Pancreas (tissue), 10 donors: ENCODE results near the gene RAP1GAP2. TPM values are rescaled to one million over a fixed set of nuclear protein-coding genes. Genes with fewer than 3 reads are reported as not detected.

ENCODE experiments used
- ATAC-seq, 4 donors: fragments of 200-7000 bp; cut with Tn5 transposase; one replicate each; pipeline versions ENCODE4 v1.8.0 to v1.9.1; 2020; ENCODE audit warnings: mild to moderate bottlenecking in 4 of 4, moderate library complexity in 4 of 4
- DNase-seq, 6 donors: peaks; one replicate each; pipeline ENCODE4 v3.0.0-alpha.2; 2020
- FAIRE-seq: peaks from 2 replicates; lab custom pipeline; 2012; peaks lifted over from hg19 to GRCh38; lab: Jason Lieb, UNC
- H3K27ac ChIP-seq, 4 donors: fragments of 200-600 bp; sonication (generic); 1 replicate in 3 of 4; 2 replicates in 1 of 4; pipeline versions ENCODE4 v1.5.0 to v1.8.0; 2020
- H3K27me3 ChIP-seq, 4 donors: fragments of 200-600 bp; one replicate each; pipeline ENCODE4 v1.8.0; 2021
- H3K36me3 ChIP-seq, 3 donors: fragments of 200-600 bp; sonication (generic) in 1 of 3; one replicate each; pipeline versions ENCODE4 v1.5.0 to v1.8.0; 2020 to 2021
- H3K4me1 ChIP-seq, 3 donors: fragments of 200-600 bp; one replicate each; pipeline ENCODE4 v1.8.0; 2021
- H3K4me3 ChIP-seq, 4 donors: fragments of 200-600 bp; sonication (generic) in 2 of 4; one replicate each; pipeline versions ENCODE4 v1.5.0 to v1.8.0; 2020 to 2021
- H3K9me3 ChIP-seq, 4 donors: fragments of 200-600 bp; one replicate each; pipeline ENCODE4 v1.8.0; 2021
- CTCF ChIP-seq, 4 donors: fragments of 200-600 bp; sonication (generic) in 3 of 4; IDR thresholded peaks; one replicate each; pipeline versions ENCODE4 v1.5.0 to v1.8.0; 2021; ENCODE audit warnings: antibody characterized with exemption in 4 of 4
- WGBS, 2 donors: extraction: QIAGEN DNeasy Blood & Tissue Kit; methylation state at CpG; one replicate each; pipeline ENCODE4 v1.1.7; 2013; 5-methylcytosine and 5-hydroxymethylcytosine counted together
- intact Hi-C, 3 donors: fragments of 100-400 bp; cut with DNase I; formaldehyde crosslinking; loops; one replicate each; pipeline versions ENCODE4 v1.11.1 to v1.14.2; 2022
- polyA plus RNA-seq, 2 donors: library from polyadenylated mRNA; stranded (reverse); fragments of 200-250 nt; gene quantifications; one replicate each; pipeline ENCODE4 v1.2.3, GENCODE V29; 2013
- total RNA-seq, 6 donors: library from RNA; stranded (reverse); fragmentation: NEBNext Ultra II Directional in 4 of 6; extraction: Animal tissue kit (Norgen Biotek cat#: 25700) in 4 of 6; gene quantifications; one replicate each; pipeline versions ENCODE4 v1.2.1 to v1.2.4, GENCODE V29; 2021 to 2023
- donor health status: healthy with polysubstance abuse.
- donor health status: DM: no; HTN: no; CAD: no; lungs with moderate emphysema.
- donor health status: DM: no; HTN: no; CAD: no.
- donor health status: control.
- donor health status: control.
- donor health status: Bipolar disorder and iron deficiency.
- donor health status: DM: yes; HTN: yes; CAD: no.
- donor health status: DM: no; HTN: no; CAD: no.
- donor health status: DM: no; HTN: no; CAD: no.
- donor health status: DM: yes; HTN: yes; CAD: no.

RAP1GAP2 gene
- total and polyA plus RNA-seq, 8 donors, result 29.7 to 51.2 (median 43.0) TPM

DNA sequence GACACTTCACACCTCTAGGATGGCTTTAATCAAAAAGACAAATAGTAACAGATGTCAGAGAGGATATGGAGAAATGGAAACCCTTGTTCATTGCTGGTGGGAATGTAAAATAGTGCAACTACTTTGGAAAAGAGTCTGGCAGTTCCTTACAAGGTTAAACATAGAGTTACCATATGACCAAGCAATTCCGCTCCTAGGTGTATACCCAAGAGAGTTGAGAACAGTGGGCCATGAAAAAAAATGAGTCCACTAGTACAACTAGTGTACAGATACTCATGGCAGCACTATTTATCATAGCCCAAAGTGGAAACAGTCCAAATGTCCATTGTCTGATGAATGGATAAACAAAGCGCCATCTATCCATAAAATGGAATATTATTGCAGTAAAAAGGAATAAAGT, 228.1 kb downstream of the RAP1GAP2 start:
- intact Hi-C loops, result no loop called here
- no peaks in the 10 kb centered on the region for H3K27me3 ChIP-seq
- no peak overlapping the region for H3K27ac ChIP-seq
- H3K4me1 ChIP-seq, result no peaks in the 10 kb centered on the region
- ATAC-seq (no peak), FAIRE-seq (no peak), DNase-seq (no peak)
- H3K9me3 ChIP-seq, result no peaks in the 10 kb centered on the region
- peaks cover 0 to 51% (median 19%) of the 10 kb centered on the region in 3 donors for H3K36me3 ChIP-seq
- WGBS, 2 donors, result 93 to 95% methylated on average over 2 of the region's 2 CpGs
- H3K4me3 ChIP-seq, result no peak overlapping the region
- no peak for TF ChIP-seq CTCF (IDR thresholded peaks at IDR 0.05)

DNA sequence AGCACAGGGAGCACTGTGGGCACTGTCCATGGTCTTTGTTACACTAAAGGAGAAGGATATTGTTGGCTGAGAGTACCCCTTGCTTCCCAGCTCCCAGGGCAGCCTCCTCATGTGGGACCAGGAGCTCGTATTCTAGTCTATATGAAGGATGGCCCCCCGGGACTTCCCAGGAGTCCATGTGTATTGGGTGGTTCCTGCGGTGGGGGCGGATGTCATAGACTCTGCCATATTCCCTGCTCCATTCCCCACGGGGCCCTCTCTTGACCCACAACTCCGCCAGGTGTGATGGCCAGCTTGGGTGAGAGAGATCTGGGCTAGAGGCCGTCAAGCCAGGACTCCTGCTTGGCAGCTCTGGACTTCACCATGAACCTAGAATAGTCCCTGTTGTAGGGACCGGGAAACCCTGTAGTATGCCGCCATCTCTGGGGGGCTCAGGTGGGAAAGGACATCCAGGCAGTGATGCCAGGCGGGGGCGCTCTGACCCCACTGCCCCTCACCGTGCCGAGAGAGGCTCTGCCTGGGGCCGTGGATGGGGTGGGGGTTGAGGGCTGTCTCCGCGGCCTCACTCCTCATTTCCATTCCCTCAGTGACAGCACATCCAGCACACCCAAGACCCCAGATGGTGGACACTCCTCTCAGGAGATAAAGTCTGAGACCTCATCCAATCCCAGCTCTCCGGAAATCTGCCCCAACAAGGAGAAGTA, 229.3 kb downstream of the RAP1GAP2 start:
- ATAC-seq (no peak), FAIRE-seq (no peak), DNase-seq (peak in 2 of 6 donors; percentile 14 to 43)
- no peak for TF ChIP-seq CTCF (IDR thresholded peaks at IDR 0.05)
- 91 to 95% methylated on average over 17 of the region's 17 CpGs for WGBS, 2 donors
- no peaks in the 10 kb centered on the region for H3K4me1 ChIP-seq
- H3K4me3 ChIP-seq, result no peak overlapping the region
- peaks cover 0 to 55% (median 14%) of the 10 kb centered on the region in 3 donors for H3K36me3 ChIP-seq
- intact Hi-C loops, result no loop called here
- H3K27ac ChIP-seq, result no peak overlapping the region
- no peaks in the 10 kb centered on the region for H3K9me3 ChIP-seq
- H3K27me3 ChIP-seq, result no peaks in the 10 kb centered on the region

DNA sequence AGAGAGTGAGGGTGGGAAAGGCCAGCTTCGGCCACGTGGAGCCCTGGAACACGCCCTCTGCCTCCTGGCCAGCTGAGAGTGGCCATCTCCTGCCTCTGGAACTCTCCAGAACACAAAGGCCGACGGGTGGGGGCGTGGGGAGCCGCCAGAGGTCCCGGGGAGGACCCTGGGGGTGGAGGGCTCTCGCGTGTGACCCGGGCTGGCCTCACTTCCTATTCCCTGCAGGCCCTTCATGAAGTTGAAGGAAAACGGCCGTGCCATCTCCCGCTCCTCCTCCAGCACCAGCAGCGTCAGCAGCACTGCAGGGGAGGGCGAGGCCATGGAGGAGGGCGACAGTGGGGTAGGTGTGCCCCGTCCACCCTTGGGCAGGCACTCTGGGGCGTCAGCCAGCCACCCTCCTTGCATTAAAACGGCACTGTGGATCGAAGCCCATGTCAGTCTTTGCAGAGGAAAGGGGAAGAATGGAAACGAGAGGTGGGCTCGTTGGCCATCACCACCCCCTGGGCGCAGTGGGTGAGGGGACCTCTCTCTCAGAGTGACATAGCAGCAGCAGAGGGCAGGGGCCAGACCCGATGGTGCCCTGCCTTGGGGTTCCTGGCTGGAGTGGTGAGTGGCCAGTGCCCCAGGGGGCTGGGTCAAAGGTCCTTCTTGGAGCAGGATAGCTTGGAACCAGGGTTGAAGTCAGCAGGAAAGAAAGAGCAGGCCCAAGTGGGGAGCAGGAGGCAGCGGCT, 230.1 kb downstream of the RAP1GAP2 start:
- H3K27ac ChIP-seq, result no peak overlapping the region
- H3K36me3 ChIP-seq, result peaks cover 0 to 54% (median 12%) of the 10 kb centered on the region in 3 donors
- intact Hi-C loops, result no loop called here
- no peak for FAIRE-seq
- H3K27me3 ChIP-seq, result no peaks in the 10 kb centered on the region
- DNase-seq, result peak in 3 of 6 donors; percentile 22 to 72 (median 52)
- H3K4me3 ChIP-seq, result no peak overlapping the region
- no peak for TF ChIP-seq CTCF (IDR thresholded peaks at IDR 0.05)
- 90% methylated on average over 25 to 26 of the region's 26 CpGs for WGBS, 2 donors
- H3K9me3 ChIP-seq, result no peaks in the 10 kb centered on the region
- ATAC-seq, result no peak
- no peaks in the 10 kb centered on the region for H3K4me1 ChIP-seq

- 89 to 91% methylated on average over 31 of the region's 31 CpGs for WGBS, 2 donors
- H3K36me3 ChIP-seq, result peaks cover 0 to 48% (median 12%) of the 10 kb centered on the region in 3 donors
- peak in 4 of 6 donors; percentile 1 to 60 (median 28) for DNase-seq
- H3K4me3 ChIP-seq, result no peak overlapping the region
- H3K27me3 ChIP-seq, result no peaks in the 10 kb centered on the region
- intact Hi-C loops, result no loop called here
- H3K4me1 ChIP-seq, result no peaks in the 10 kb centered on the region
- TF ChIP-seq CTCF (IDR thresholded peaks at IDR 0.05), result no peak
- no peaks in the 10 kb centered on the region for H3K9me3 ChIP-seq
- no peak for FAIRE-seq
- no peak for ATAC-seq
- no peak overlapping the region for H3K27ac ChIP-seq
These were observed 230.9 kb downstream of the RAP1GAP2 start for GRCh38 chr17:3026856-3027751.
